Measurements from ENCODE around the gene PLET1. TPM values are rescaled to one million over a fixed set of nuclear protein-coding genes. Genes with fewer than 3 reads are reported as not detected.

Gene PLET1
- total and polyA plus RNA-seq, 2 of the 8 experiments (the other 6 are each of a cell fraction or from before 2014, with no cell fraction given): not detected

DNA sequence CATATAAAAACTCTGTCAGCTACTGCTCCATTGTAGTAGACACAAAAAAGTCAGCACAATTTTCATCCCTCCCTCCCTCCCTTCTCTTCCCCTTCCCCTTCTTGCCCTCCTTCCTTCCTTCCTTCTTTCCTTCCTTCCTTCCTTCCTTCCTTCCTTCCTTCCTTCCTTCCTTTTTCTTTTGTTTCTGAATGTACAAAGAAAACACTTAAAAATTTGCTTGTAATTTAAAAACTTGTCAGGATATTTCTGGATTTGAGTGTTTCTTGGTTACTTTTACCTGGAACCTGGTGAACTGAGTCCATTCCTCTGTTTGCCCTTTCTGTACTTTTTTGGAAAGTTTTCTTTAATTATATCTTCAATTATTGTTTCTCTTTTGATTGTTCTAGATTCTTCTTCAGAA lies 31.5 kb upstream of the PLET1 start:
- DNase-seq (ENCODE audit: low read depth in 1 of 2, low spot score in 2 of 2): no peak
- Histone ChIP-seq H3K23ac (ENCODE audit: insufficient read length) (no peak overlapping the region), H3K56ac (replicated peaks; ENCODE audit: insufficient read length, low read depth, low read length) (no peak overlapping the region), H3K36me3 (ENCODE audit: control insufficient read depth in 2 of 4, insufficient read depth in 4 of 4, low read length in 3 of 4) (no peaks in the 10 kb centered on the region), H3K18ac (ENCODE audit: extremely low read depth, low read length) (no peak overlapping the region), H3K4me1 (replicated peaks in 1 of 4; ENCODE audit: control insufficient read depth in 3 of 4, insufficient read depth in 4 of 4, low read length in 3 of 4) (peaks cover 0 to 4% (median 1%) of the 10 kb centered on the region in 4 experiments; a peak in 3 of 7 replicates), H2BK5ac (ENCODE audit: low read depth, low read length) (no peak overlapping the region), H4K20me1 (replicated peaks in 1 of 2; ENCODE audit: control insufficient read depth in 1 of 2, insufficient read depth in 2 of 2, low read length in 2 of 2) (no peaks in the 10 kb centered on the region), H4K91ac (replicated peaks; ENCODE audit: insufficient read length, low read length) (no peak overlapping the region), H3K9ac (replicated peaks in 1 of 4; ENCODE audit: extremely low read depth in 1 of 4, low read depth in 3 of 4, low read length in 3 of 4) (no peak overlapping the region), H4K8ac (ENCODE audit: extremely low read depth, insufficient read depth, low read length) (no peak overlapping the region), H2AFZ (ENCODE audit: low read length) (no peak overlapping the region), H3K23me2 (ENCODE audit: low read depth, low read length) (peaks cover 7% of the 10 kb centered on the region), H2AK5ac (ENCODE audit: low read depth, low read length) (no peak overlapping the region), H3K79me2 (ENCODE audit: control insufficient read depth in 1 of 2, insufficient read depth in 2 of 2, low read length in 2 of 2) (no peaks in the 10 kb centered on the region), H3K4ac (replicated peaks; ENCODE audit: insufficient read length, low read depth, low read length) (no peak overlapping the region), H3K9me3 (ENCODE audit: insufficient read depth in 2 of 2, low read depth in 1 of 2, low read length in 1 of 2) (no peaks in the 10 kb centered on the region), H2BK120ac (replicated peaks; ENCODE audit: low read depth, low read length) (no peak overlapping the region), H3K4me3 (ENCODE audit: extremely low read depth in 1 of 4, insufficient read depth in 2 of 4, low read depth in 3 of 4, low read length in 4 of 4) (no peak overlapping the region), H3K14ac (ENCODE audit: insufficient read length) (no peak overlapping the region), H3K79me1 (ENCODE audit: low read depth, low read length) (no peaks in the 10 kb centered on the region), H2BK20ac (ENCODE audit: low read length) (no peak overlapping the region), H3K27me3 (replicated peaks in 1 of 4; ENCODE audit: control insufficient read depth in 3 of 4, extremely low read depth in 1 of 4, insufficient read depth in 3 of 4, low read length in 3 of 4) (peaks cover 0 to 7% (median 1%) of the 10 kb centered on the region in 4 experiments; a peak in 4 of 7 replicates), H3K4me2 (ENCODE audit: insufficient read depth in 1 of 2, low read depth in 2 of 2, low read length in 2 of 2) (no peak overlapping the region), H2BK15ac (ENCODE audit: low read length) (no peak overlapping the region), H4K5ac (ENCODE audit: insufficient read length, low read depth, low read length) (no peak overlapping the region), H3K27ac (ENCODE audit: low read depth, low read length) (no peak overlapping the region), H2BK12ac (ENCODE audit: low read depth, low read length) (no peak overlapping the region)
- POLR2A ChIA-PET (ENCODE audit: partially characterized antibody): no interaction called here
- CTCF ChIA-PET (ENCODE audit: partially characterized antibody): interaction anchor here (0.6 to 1.9 kb wide), 4 partner anchors 11 to 264 kb away, joined by 3 to 7 read pairs (median 4); no protein-coding TSS in a partner anchor
- FAIRE-seq: no peak
- TF ChIP-seq RXRA (IDR thresholded peaks at IDR 0.05; ENCODE audit: insufficient read depth, low read depth, low read length) (no peak), TEAD4 (IDR thresholded peaks at IDR 0.05; ENCODE audit: low read depth, low read length) (no peak), HDAC2 (IDR thresholded peaks at IDR 0.05; ENCODE audit: borderline replicate concordance in 1 of 2, low read depth in 2 of 2, low read length in 2 of 2) (no peak), ATF3 (IDR thresholded peaks at IDR 0.05; ENCODE audit: insufficient read depth, low read depth, low read length) (no peak), GTF2F1 (IDR thresholded peaks at IDR 0.05; ENCODE audit: borderline replicate concordance, low read depth, low read length) (no peak), SRF (IDR thresholded peaks at IDR 0.05; ENCODE audit: low read depth, low read length) (no peak)
- TF ChIP-seq, protein P1, sequence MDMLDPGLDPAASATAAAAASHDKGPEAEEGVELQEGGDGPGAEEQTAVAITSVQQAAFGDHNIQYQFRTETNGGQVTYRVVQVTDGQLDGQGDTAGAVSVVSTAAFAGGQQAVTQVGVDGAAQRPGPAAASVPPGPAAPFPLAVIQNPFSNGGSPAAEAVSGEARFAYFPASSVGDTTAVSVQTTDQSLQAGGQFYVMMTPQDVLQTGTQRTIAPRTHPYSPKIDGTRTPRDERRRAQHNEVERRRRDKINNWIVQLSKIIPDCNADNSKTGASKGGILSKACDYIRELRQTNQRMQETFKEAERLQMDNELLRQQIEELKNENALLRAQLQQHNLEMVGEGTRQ (IDR thresholded peaks at IDR 0.05; ENCODE audit: low read length): no peak
- TF ChIP-seq, protein P2, sequence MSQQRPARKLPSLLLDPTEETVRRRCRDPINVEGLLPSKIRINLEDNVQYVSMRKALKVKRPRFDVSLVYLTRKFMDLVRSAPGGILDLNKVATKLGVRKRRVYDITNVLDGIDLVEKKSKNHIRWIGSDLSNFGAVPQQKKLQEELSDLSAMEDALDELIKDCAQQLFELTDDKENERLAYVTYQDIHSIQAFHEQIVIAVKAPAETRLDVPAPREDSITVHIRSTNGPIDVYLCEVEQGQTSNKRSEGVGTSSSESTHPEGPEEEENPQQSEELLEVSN (IDR thresholded peaks at IDR 0.05): no peak
